Astrocyte of the hippocampus (primary cell): ENCODE measurements around the gene ZKSCAN3.
"Not testable (repeated sequence)": the region's sequence is repeated elsewhere in the genome, so short reads cannot be mapped to it uniquely, and the experiment has no call there.

Experiments
- DNase-seq: peaks from one replicate; pipeline ENCODE4 v3.0.0; 2011; ENCODE audit warnings: low read depth, low spot score

Gene ZKSCAN3

GRCh38 chr6:28349892-28350737 is at the start of gene ZKSCAN3:
ZKSCAN3 (plus strand) TSS chr6:28349947; CDS start chr6:28359587, 9,640 bp downstream.
- peak; percentile 89 for DNase-seq

- no peak for DNase-seq
These were observed 46.2 kb upstream of the ZKSCAN3 start for GRCh38 chr6:28303570-28303969.

- not testable (repeated sequence) for DNase-seq
These were observed 43.4 kb upstream of the ZKSCAN3 start for GRCh38 chr6:28306363-28306762.

- DNase-seq = no peak
These were observed 38.5 kb upstream of the ZKSCAN3 start for GRCh38 chr6:28311139-28311823.

GRCh38 chr6:28312939-28313338 is 36.8 kb upstream of the ZKSCAN3 start:
- no peak for DNase-seq

- DNase-seq = no peak
These were observed 34.1 kb upstream of the ZKSCAN3 start for GRCh38 chr6:28315628-28316027.

GRCh38 chr6:28317866-28318265 is 31.9 kb upstream of the ZKSCAN3 start:
- DNase-seq = not testable (repeated sequence)

GRCh38 chr6:28322661-28323060 is 27.1 kb upstream of the ZKSCAN3 start:
- no peak for DNase-seq

- no peak for DNase-seq
These were observed 25.8 kb upstream of the ZKSCAN3 start for GRCh38 chr6:28323813-28324424.

GRCh38 chr6:28326371-28326948 is 23.3 kb upstream of the ZKSCAN3 start:
- DNase-seq = no peak

- no peak for DNase-seq
These were observed 19.7 kb upstream of the ZKSCAN3 start for GRCh38 chr6:28330041-28330440.

GRCh38 chr6:28333047-28333446 is 16.7 kb upstream of the ZKSCAN3 start:
- DNase-seq = no peak

GRCh38 chr6:28333599-28334018 is 16.1 kb upstream of the ZKSCAN3 start:
- DNase-seq = no peak

GRCh38 chr6:28334286-28335039 is 15.3 kb upstream of the ZKSCAN3 start:
- no peak for DNase-seq

- DNase-seq = no peak
These were observed 14.6 kb upstream of the ZKSCAN3 start for GRCh38 chr6:28335040-28335563.

GRCh38 chr6:28335564-28336283 is 14.0 kb upstream of the ZKSCAN3 start, which contains the start of gene ZSCAN31:
ZSCAN31 (minus strand) TSS chr6:28336148; CDS start chr6:28329683, 6,465 bp downstream.
- peak; percentile 99 for DNase-seq

GRCh38 chr6:28336284-28337120 is 13.2 kb upstream of the ZKSCAN3 start:
- peak; percentile 64 for DNase-seq

GRCh38 chr6:28337121-28337520 is 12.6 kb upstream of the ZKSCAN3 start:
- peak; percentile 8 for DNase-seq
